ENCODE data around the gene SCUBE1. TPM values are rescaled to one million over a fixed set of nuclear protein-coding genes. Genes with fewer than 3 reads are reported as not detected.

The SCUBE1 gene
- polyA plus RNA-seq, 4 donors, result 0.45 to 5.4 (median 1.6) TPM

GRCh38 chr22:43338766-43339345 is 4.3 kb downstream of the SCUBE1 start:
- H3K27me3 ChIP-seq (ENCODE audit: control insufficient read depth in 3 of 3, insufficient read depth in 3 of 3, low read length in 3 of 3), result peaks cover 5 to 28% (median 8%) of the 10 kb centered on the region in 3 donors
- H3K4me3 ChIP-seq (ENCODE audit: low read depth in 1 of 3, low read length in 3 of 3), result no peak overlapping the region
- no peaks in the 10 kb centered on the region for H3K4me1 ChIP-seq (ENCODE audit: control insufficient read depth in 3 of 3, insufficient read depth in 2 of 3, low read depth in 1 of 3, low read length in 2 of 3)
- no peak for FAIRE-seq
- H3K36me3 ChIP-seq (ENCODE audit: control insufficient read depth in 3 of 3, insufficient read depth in 2 of 3, low read depth in 1 of 3, low read length in 3 of 3), result no peaks in the 10 kb centered on the region
- no peak for DNase-seq
- H3K9me3 ChIP-seq (ENCODE audit: control insufficient read depth in 2 of 2, insufficient read depth in 1 of 2, low read depth in 1 of 2, low read length in 1 of 2), result no peaks in the 10 kb centered on the region
- H3K27ac ChIP-seq (ENCODE audit: low read depth in 1 of 3, low read length in 2 of 3), result no peak overlapping the region
- 61 to 70% (median 69%) methylated on average over 15 of the region's 15 CpGs for WGBS, 3 donors

- WGBS, 3 donors, result 75 to 87% (median 87%) methylated on average over 3 of the region's 3 CpGs
- Histone ChIP-seq H3K27me3 (ENCODE audit: control insufficient read depth in 3 of 3, insufficient read depth in 3 of 3, low read length in 3 of 3) (peaks cover 3 to 25% (median 5%) of the 10 kb centered on the region in 3 donors), H3K9me3 (ENCODE audit: control insufficient read depth in 2 of 2, insufficient read depth in 1 of 2, low read depth in 1 of 2, low read length in 1 of 2) (no peaks in the 10 kb centered on the region), H3K27ac (ENCODE audit: low read depth in 1 of 3, low read length in 2 of 3) (no peak overlapping the region), H3K4me1 (ENCODE audit: control insufficient read depth in 3 of 3, insufficient read depth in 2 of 3, low read depth in 1 of 3, low read length in 2 of 3) (no peaks in the 10 kb centered on the region), H3K4me3 (ENCODE audit: low read depth in 1 of 3, low read length in 3 of 3) (no peak overlapping the region), H3K36me3 (ENCODE audit: control insufficient read depth in 3 of 3, insufficient read depth in 2 of 3, low read depth in 1 of 3, low read length in 3 of 3) (no peaks in the 10 kb centered on the region)
- FAIRE-seq, result no peak
- DNase-seq, result no peak
Measured at GRCh38 chr22:43337946-43338345, 5.2 kb downstream of the SCUBE1 start.

- Histone ChIP-seq H3K36me3 (ENCODE audit: control insufficient read depth in 3 of 3, insufficient read depth in 2 of 3, low read depth in 1 of 3, low read length in 3 of 3) (no peaks in the 10 kb centered on the region), H3K4me1 (ENCODE audit: control insufficient read depth in 3 of 3, insufficient read depth in 2 of 3, low read depth in 1 of 3, low read length in 2 of 3) (no peaks in the 10 kb centered on the region), H3K27ac (ENCODE audit: low read depth in 1 of 3, low read length in 2 of 3) (no peak overlapping the region), H3K4me3 (ENCODE audit: low read depth in 1 of 3, low read length in 3 of 3) (no peak overlapping the region), H3K9me3 (ENCODE audit: control insufficient read depth in 2 of 2, insufficient read depth in 1 of 2, low read depth in 1 of 2, low read length in 1 of 2) (no peaks in the 10 kb centered on the region), H3K27me3 (ENCODE audit: control insufficient read depth in 3 of 3, insufficient read depth in 3 of 3, low read length in 3 of 3) (peaks cover 0 to 23% (median 5%) of the 10 kb centered on the region in 3 donors)
- 70 to 80% (median 75%) methylated on average over 11 of the region's 11 CpGs for WGBS, 3 donors
- DNase-seq (no peak), FAIRE-seq (no peak)
Measured at GRCh38 chr22:43337385-43337784, 5.8 kb downstream of the SCUBE1 start.

GRCh38 chr22:43334378-43334777 is 8.8 kb downstream of the SCUBE1 start:
- H3K4me3 ChIP-seq (ENCODE audit: low read depth in 1 of 3, low read length in 3 of 3), result no peak overlapping the region
- DNase-seq, result no peak
- H3K27me3 ChIP-seq (ENCODE audit: control insufficient read depth in 3 of 3, insufficient read depth in 3 of 3, low read length in 3 of 3), result no peaks in the 10 kb centered on the region
- no peaks in the 10 kb centered on the region for H3K9me3 ChIP-seq (ENCODE audit: control insufficient read depth in 2 of 2, insufficient read depth in 1 of 2, low read depth in 1 of 2, low read length in 1 of 2)
- H3K36me3 ChIP-seq (ENCODE audit: control insufficient read depth in 3 of 3, insufficient read depth in 2 of 3, low read depth in 1 of 3, low read length in 3 of 3), result no peaks in the 10 kb centered on the region
- 85 to 90% (median 88%) methylated on average over 4 of the region's 4 CpGs for WGBS, 3 donors
- H3K27ac ChIP-seq (ENCODE audit: low read depth in 1 of 3, low read length in 2 of 3), result no peak overlapping the region
- H3K4me1 ChIP-seq (ENCODE audit: control insufficient read depth in 3 of 3, insufficient read depth in 2 of 3, low read depth in 1 of 3, low read length in 2 of 3), result no peaks in the 10 kb centered on the region
- no peak for FAIRE-seq

- no peak for FAIRE-seq
- Histone ChIP-seq H3K27ac (ENCODE audit: low read depth in 1 of 3, low read length in 2 of 3) (no peak overlapping the region), H3K4me1 (ENCODE audit: control insufficient read depth in 3 of 3, insufficient read depth in 2 of 3, low read depth in 1 of 3, low read length in 2 of 3) (no peaks in the 10 kb centered on the region), H3K36me3 (ENCODE audit: control insufficient read depth in 3 of 3, insufficient read depth in 2 of 3, low read depth in 1 of 3, low read length in 3 of 3) (no peaks in the 10 kb centered on the region), H3K9me3 (ENCODE audit: control insufficient read depth in 2 of 2, insufficient read depth in 1 of 2, low read depth in 1 of 2, low read length in 1 of 2) (no peaks in the 10 kb centered on the region), H3K27me3 (ENCODE audit: control insufficient read depth in 3 of 3, insufficient read depth in 3 of 3, low read length in 3 of 3) (no peaks in the 10 kb centered on the region), H3K4me3 (ENCODE audit: low read depth in 1 of 3, low read length in 3 of 3) (no peak overlapping the region)
- no peak for DNase-seq
- 60 to 76% (median 75%) methylated on average over 2 of the region's 2 CpGs for WGBS, 3 donors
Measured at GRCh38 chr22:43333978-43334377, 9.2 kb downstream of the SCUBE1 start.

- H3K36me3 ChIP-seq (ENCODE audit: control insufficient read depth in 3 of 3, insufficient read depth in 2 of 3, low read depth in 1 of 3, low read length in 3 of 3), result no peaks in the 10 kb centered on the region
- 64 to 74% (median 66%) methylated on average over 5 of the region's 5 CpGs for WGBS, 3 donors
- no peak overlapping the region for H3K4me3 ChIP-seq (ENCODE audit: low read depth in 1 of 3, low read length in 3 of 3)
- no peaks in the 10 kb centered on the region for H3K27me3 ChIP-seq (ENCODE audit: control insufficient read depth in 3 of 3, insufficient read depth in 3 of 3, low read length in 3 of 3)
- no peak for DNase-seq
- no peaks in the 10 kb centered on the region for H3K9me3 ChIP-seq (ENCODE audit: control insufficient read depth in 2 of 2, insufficient read depth in 1 of 2, low read depth in 1 of 2, low read length in 1 of 2)
- FAIRE-seq, result no peak
- H3K27ac ChIP-seq (ENCODE audit: low read depth in 1 of 3, low read length in 2 of 3), result no peak overlapping the region
- no peaks in the 10 kb centered on the region for H3K4me1 ChIP-seq (ENCODE audit: control insufficient read depth in 3 of 3, insufficient read depth in 2 of 3, low read depth in 1 of 3, low read length in 2 of 3)
Measured at GRCh38 chr22:43333156-43333555, 10.0 kb downstream of the SCUBE1 start.

- no peaks in the 10 kb centered on the region for H3K27me3 ChIP-seq (ENCODE audit: control insufficient read depth in 3 of 3, insufficient read depth in 3 of 3, low read length in 3 of 3)
- 83 to 90% (median 86%) methylated on average over 9 of the region's 9 CpGs for WGBS, 3 donors
- DNase-seq (no peak), FAIRE-seq (no peak)
- H3K27ac ChIP-seq (ENCODE audit: low read depth in 1 of 3, low read length in 2 of 3), result no peak overlapping the region
- H3K9me3 ChIP-seq (ENCODE audit: control insufficient read depth in 2 of 2, insufficient read depth in 1 of 2, low read depth in 1 of 2, low read length in 1 of 2), result no peaks in the 10 kb centered on the region
- H3K4me1 ChIP-seq (ENCODE audit: control insufficient read depth in 3 of 3, insufficient read depth in 2 of 3, low read depth in 1 of 3, low read length in 2 of 3), result no peaks in the 10 kb centered on the region
- H3K4me3 ChIP-seq (ENCODE audit: low read depth in 1 of 3, low read length in 3 of 3), result no peak overlapping the region
- no peaks in the 10 kb centered on the region for H3K36me3 ChIP-seq (ENCODE audit: control insufficient read depth in 3 of 3, insufficient read depth in 2 of 3, low read depth in 1 of 3, low read length in 3 of 3)
Measured at GRCh38 chr22:43331698-43332097, 11.5 kb downstream of the SCUBE1 start.

GRCh38 chr22:43331069-43331451 is 12.1 kb downstream of the SCUBE1 start:
- no peaks in the 10 kb centered on the region for H3K4me1 ChIP-seq (ENCODE audit: control insufficient read depth in 3 of 3, insufficient read depth in 2 of 3, low read depth in 1 of 3, low read length in 2 of 3)
- H3K4me3 ChIP-seq (ENCODE audit: low read depth in 1 of 3, low read length in 3 of 3), result no peak overlapping the region
- H3K36me3 ChIP-seq (ENCODE audit: control insufficient read depth in 3 of 3, insufficient read depth in 2 of 3, low read depth in 1 of 3, low read length in 3 of 3), result no peaks in the 10 kb centered on the region
- DNase-seq, result no peak
- no peaks in the 10 kb centered on the region for H3K27me3 ChIP-seq (ENCODE audit: control insufficient read depth in 3 of 3, insufficient read depth in 3 of 3, low read length in 3 of 3)
- no peak for FAIRE-seq
- 41 to 49% (median 42%) methylated on average over 3 of the region's 3 CpGs for WGBS, 3 donors
- H3K27ac ChIP-seq (ENCODE audit: low read depth in 1 of 3, low read length in 2 of 3), result no peak overlapping the region
- H3K9me3 ChIP-seq (ENCODE audit: control insufficient read depth in 2 of 2, insufficient read depth in 1 of 2, low read depth in 1 of 2, low read length in 1 of 2), result no peaks in the 10 kb centered on the region
